Measurements from ENCODE around the gene FKBP6.
"Not testable (repeated sequence)": the region's sequence is repeated elsewhere in the genome, so short reads cannot be mapped to it uniquely, and the experiment has no call there.

The FKBP6 gene

GRCh38 chr7:73358590-73359275 lies 30.8 kb downstream of the FKBP6 start:
- no peak for DNase-seq (ENCODE audit: low read depth)

- DNase-seq (ENCODE audit: low read depth): no peak
Observed at GRCh38 chr7:73359306-73359705, 31.3 kb downstream of the FKBP6 start.

- DNase-seq (ENCODE audit: low read depth): no peak
Observed at GRCh38 chr7:73359746-73360375, 31.9 kb downstream of the FKBP6 start.

GRCh38 chr7:73360590-73360989 lies 32.6 kb downstream of the FKBP6 start:
- not testable (repeated sequence) for DNase-seq (ENCODE audit: low read depth)

- DNase-seq (ENCODE audit: low read depth): no peak
Observed at GRCh38 chr7:73363225-73364005, 35.5 kb downstream of the FKBP6 start.

GRCh38 chr7:73364006-73364728 lies 36.2 kb downstream of the FKBP6 start:
- DNase-seq (ENCODE audit: low read depth): no peak

GRCh38 chr7:73366127-73366526 lies 38.2 kb downstream of the FKBP6 start:
- no peak for DNase-seq (ENCODE audit: low read depth)

- DNase-seq (ENCODE audit: low read depth): no peak
Observed at GRCh38 chr7:73366990-73367389, 39.0 kb downstream of the FKBP6 start.

GRCh38 chr7:73369009-73369408 lies 41.0 kb downstream of the FKBP6 start:
- no peak for DNase-seq (ENCODE audit: low read depth)

GRCh38 chr7:73369622-73370021 lies 41.7 kb downstream of the FKBP6 start:
- DNase-seq (ENCODE audit: low read depth): no peak

GRCh38 chr7:73373741-73374140 lies 45.8 kb downstream of the FKBP6 start:
- DNase-seq (ENCODE audit: low read depth): no peak

- not testable (repeated sequence) for DNase-seq (ENCODE audit: low read depth)
Observed at GRCh38 chr7:73376262-73376661, 48.3 kb downstream of the FKBP6 start.

GRCh38 chr7:73376671-73377412 lies 48.9 kb downstream of the FKBP6 start:
- no peak for DNase-seq (ENCODE audit: low read depth)

- DNase-seq (ENCODE audit: low read depth): not testable (repeated sequence)
Observed at GRCh38 chr7:73377413-73378200, 49.6 kb downstream of the FKBP6 start.

- no peak for DNase-seq (ENCODE audit: low read depth)
Observed at GRCh38 chr7:73382934-73383503, 55.1 kb downstream of the FKBP6 start.

GRCh38 chr7:73387221-73387828 lies 59.4 kb downstream of the FKBP6 start:
- no peak for DNase-seq (ENCODE audit: low read depth)

GRCh38 chr7:73387908-73388414 lies 60.0 kb downstream of the FKBP6 start:
- no peak for DNase-seq (ENCODE audit: low read depth)

GRCh38 chr7:73391396-73391795 lies 63.4 kb downstream of the FKBP6 start:
- no peak for DNase-seq (ENCODE audit: low read depth)

GRCh38 chr7:73394422-73394821 lies 66.5 kb downstream of the FKBP6 start:
- DNase-seq (ENCODE audit: low read depth): no peak

Measured in EH (cell line).